HG02610 (cell line): ENCODE measurements around the gene SPAAR.
"Not testable (repeated sequence)": the region's sequence is repeated elsewhere in the genome, so short reads cannot be mapped to it uniquely, and the experiment has no call there.

Source experiments
- ATAC-seq: cut with Tn5 transposase; IDR thresholded peaks from one replicate; pipeline ENCODE4 v1.9.1; 2021; ENCODE audit warnings: mild to moderate bottlenecking, moderate library complexity; ENCODE audit not compliant: unreplicated experiment

SPAAR gene

GRCh38 chr9:35909274-35909673 lies at the start of gene SPAAR:
Gene SPAAR, plus strand, starts transcription at chr9:35909490. Its CDS starts 974 bp downstream, at chr9:35910464.
- no peak for ATAC-seq

GRCh38 chr9:35859990-35860339 lies 49.3 kb upstream of the SPAAR start:
- ATAC-seq: no peak

- ATAC-seq: no peak
Measured at GRCh38 chr9:35861161-35861897, 48.0 kb upstream of the SPAAR start.

GRCh38 chr9:35862328-35862727 lies 47.0 kb upstream of the SPAAR start:
- ATAC-seq: no peak

DNA sequence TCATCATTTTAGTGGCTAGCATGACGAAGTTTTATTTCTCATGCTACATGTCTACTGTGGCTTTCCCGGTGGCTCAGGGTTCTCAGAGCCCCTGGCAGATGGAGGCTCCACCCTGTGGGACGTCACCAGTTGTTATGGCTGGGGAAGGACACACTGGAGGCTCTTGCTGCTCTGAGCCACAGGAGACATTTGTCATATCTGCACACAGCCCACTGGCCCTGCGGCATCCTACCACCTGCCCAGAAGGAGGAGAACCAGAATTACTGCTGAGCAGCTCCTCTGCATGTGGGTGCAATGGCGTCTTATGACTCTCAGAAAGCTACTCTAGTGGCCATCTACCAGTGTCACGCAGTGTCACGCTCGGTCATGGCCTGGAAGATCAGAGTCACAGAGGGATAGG lies 45.7 kb upstream of the SPAAR start:
- ATAC-seq: no peak

DNA sequence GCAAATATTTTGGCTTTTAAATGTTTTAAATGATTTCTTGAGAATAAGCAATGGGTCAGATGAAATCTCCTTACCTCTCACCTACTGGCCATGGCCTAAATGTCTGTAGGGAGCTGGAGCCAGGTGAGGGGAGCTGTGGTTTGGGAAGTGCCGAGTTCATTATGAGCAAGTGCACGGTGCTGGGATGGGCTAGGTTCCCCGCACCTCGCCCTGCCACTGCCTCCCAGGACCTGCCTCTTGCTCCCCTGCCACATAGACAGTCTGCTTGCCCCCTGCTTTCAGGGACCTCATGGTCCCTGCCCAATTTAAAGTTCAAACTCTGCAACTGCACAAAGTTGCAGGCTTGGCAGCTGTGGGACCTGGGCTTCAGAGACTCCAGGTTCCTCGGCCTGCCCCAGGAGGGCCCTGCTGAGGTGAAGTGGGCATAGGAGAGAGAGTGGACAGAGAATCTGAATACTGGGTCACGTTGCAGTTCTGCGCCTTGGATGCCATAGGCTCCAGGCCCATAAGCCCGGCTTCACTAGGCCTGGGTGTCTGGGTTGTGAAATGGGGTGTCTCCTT lies 44.5 kb upstream of the SPAAR start:
- ATAC-seq: no peak

DNA sequence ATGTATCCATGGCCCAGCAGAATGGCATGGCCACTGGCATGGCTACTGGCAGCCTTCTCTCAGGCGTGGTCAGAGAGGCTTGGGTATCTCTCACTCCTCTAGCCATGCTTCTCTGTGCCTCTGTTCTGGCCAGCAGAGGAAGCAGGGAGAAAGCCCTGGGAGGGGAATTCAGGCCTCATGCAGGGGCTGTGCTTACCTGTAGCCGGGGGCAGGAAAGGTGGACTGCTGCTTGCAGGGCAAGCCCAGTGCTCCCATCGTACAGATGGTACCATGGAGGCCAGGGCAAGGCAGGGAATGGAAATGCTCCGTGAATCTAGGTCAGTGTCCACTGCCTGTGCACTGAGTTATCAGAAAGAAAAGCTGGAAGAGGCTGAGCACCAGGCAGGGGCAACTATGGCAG lies 41.8 kb upstream of the SPAAR start:
- no peak for ATAC-seq

- no peak for ATAC-seq
Measured at GRCh38 chr9:35868933-35869332, 40.4 kb upstream of the SPAAR start.

GRCh38 chr9:35869621-35870216 lies 39.6 kb upstream of the SPAAR start:
- ATAC-seq: no peak

GRCh38 chr9:35870351-35870923 lies 38.9 kb upstream of the SPAAR start, which contains the start of gene OR13J1:
Gene OR13J1, minus strand, starts transcription at chr9:35870401. Its CDS starts 0 bp downstream, at chr9:35870401.
- ATAC-seq: no peak

DNA sequence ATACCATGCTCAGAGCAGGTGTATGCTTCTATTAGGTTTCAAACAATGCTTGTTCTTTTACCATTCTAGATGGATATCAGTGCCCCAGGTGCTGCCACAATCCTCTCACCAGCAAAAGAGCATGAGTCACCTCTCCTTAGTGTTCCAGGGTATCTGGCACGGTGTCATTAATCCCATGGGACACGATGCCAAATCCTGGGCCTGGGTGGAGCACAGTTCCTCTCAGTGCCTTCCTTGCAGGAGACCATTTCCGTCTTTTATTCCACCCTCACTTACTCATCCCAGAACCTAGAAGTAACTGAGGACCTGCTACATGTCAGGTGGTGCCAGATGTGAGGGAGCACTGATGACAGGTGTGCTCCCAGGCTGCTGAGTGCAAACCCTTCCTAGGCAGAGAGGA lies 37.7 kb upstream of the SPAAR start:
- ATAC-seq: no peak

GRCh38 chr9:35872505-35872904 lies 36.8 kb upstream of the SPAAR start:
- no peak for ATAC-seq

DNA sequence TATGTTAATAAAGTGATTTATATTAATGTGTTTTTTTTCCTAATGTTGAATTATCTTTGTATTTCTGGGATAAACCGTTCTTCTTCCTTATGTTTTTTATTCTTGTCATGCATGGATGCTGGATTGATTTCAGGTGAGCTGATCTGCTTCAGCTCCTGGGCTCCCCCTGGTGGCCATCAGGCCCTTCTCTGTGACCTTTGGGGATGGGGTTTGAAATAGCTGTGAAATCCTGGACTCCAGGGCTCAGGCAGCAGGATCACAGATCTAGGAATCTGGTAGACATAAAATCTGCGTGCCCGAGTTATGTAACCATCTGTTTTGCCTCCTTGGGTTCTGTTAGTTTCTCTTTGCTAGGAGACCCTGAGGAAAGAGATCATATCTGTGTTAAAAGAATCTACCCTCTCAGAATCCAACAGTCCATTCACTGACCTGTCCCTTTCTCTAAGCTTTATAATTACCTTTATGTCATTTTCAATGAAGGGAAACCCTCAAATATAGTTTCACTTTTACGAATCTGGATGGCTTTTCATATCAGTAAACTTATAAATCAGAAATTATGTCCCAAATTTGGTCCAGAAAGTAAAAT lies 26.9 kb upstream of the SPAAR start:
- ATAC-seq: no peak

GRCh38 chr9:35882996-35883395 lies 26.3 kb upstream of the SPAAR start:
- no peak for ATAC-seq

DNA sequence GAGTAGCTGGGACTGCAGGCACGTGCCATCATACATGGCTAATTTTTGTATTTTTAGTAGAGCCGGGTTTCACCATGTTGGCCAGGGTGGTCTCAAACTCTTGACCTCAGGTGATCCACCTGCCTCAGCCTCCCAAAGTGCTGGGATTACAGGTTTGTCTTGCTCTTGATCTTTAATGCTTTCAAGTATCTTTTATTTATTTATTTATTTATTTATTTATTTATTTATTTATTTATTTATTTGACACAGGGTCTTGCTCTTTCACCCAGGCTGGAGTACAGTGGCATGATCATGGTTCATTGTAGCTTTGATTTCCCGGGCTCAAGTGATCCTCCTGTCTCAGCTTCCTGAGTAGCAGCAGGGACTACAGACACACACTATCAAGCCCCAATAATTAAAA lies 24.4 kb upstream of the SPAAR start:
- not testable (repeated sequence) for ATAC-seq

DNA sequence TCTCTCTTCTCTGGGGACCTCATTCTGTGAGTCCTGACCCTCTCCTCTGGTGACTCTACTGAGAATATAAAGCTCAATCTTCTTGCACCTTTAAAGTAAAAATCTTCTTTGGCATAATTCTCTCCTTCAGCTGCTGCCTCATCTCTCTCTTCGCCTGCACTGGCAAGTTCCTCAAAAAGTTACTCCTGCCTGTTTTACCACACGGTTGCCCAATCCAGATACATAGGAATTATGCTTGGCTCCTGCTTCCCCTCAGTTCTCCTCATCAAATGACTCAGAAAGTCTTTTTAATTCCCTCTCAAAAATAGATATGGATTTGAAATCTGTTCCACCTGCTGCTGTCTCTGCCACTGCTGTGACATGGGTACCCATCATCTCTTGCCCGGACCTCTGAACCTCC lies 17.6 kb upstream of the SPAAR start:
- ATAC-seq: no peak

GRCh38 chr9:35892051-35892450 lies 17.2 kb upstream of the SPAAR start:
- ATAC-seq: no peak

DNA sequence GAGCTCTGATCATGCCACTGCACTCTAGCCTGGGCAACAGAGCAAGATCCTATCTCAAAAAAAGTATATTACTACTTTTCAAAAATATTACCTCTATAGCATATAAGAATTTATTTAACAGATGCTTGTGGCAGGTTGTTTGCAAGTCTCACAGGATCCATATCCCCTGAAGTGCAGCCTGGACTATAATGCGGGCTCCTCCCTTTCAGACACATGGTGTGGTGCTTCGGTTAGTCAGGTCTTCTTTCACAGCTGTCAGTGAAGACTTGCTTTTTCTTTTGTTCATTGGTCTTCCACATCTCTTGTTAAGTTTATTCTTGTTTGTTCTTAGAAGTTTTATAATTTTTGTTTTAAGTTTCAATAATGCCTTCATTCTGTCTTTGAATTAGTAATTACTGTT lies 12.7 kb upstream of the SPAAR start:
- no peak for ATAC-seq

DNA sequence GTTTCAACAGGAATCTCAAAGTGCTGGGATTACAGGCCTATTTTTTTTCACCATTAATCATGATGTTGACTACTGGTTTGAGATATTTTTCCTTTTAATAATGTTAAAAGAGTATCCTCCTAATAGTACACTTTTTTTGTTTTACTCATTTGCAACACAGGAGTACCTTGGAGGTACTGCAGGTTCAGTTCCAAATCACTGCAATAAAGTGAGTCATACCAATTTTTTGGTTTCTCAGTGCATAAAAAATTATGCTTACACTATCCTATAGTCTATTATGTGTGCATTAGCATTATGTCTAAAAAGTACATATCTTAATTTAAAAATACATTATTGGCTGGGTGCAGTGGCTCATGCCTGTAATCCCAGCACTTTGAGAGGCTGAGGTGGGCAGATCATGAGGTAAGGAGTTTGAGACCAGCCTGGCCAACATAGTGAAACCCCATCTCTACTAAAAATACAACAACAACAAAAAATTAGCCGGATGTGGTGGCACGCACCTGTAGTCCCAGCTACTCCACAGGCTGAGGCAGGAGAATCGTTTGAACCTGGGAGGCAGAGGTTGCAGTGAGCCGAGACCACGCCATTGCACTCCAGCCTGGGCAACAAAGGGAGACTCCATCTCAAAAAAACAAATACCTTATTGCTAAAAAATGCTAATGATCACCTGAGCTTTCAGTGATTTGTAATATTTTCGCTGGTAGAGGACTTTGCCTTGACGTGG lies 11.8 kb upstream of the SPAAR start:
- ATAC-seq: not testable (repeated sequence)

- no peak for ATAC-seq
Measured at GRCh38 chr9:35898337-35898736, 11.0 kb upstream of the SPAAR start.

GRCh38 chr9:35899021-35899420 lies 10.3 kb upstream of the SPAAR start:
- no peak for ATAC-seq
